PFSK-1 (cell line): ENCODE results near the gene MEGF6.

Experiments used
- FOXP2 ChIP-seq: optimal IDR thresholded peaks from 2 replicates; pipeline ENCODE3; 2011; ENCODE audit warnings: borderline replicate concordance, control low read depth, inconsistent platforms; ENCODE audit not compliant: insufficient read depth; ENCODE audit errors: extremely low read length, extremely low read depth
- POLR2AphosphoS5 ChIP-seq: IDR thresholded peaks from 2 replicates; pipeline ENCODE4 v1.6.1; 2012; ENCODE audit warnings: low read depth, mild to moderate bottlenecking, control low read depth, low read length, moderate library complexity
- REST ChIP-seq, 2 experiments: IDR thresholded peaks; 2 replicates each; pipeline versions ENCODE4 v1.6.1 to v1.8.0; 2011 to 2012; ENCODE audit warnings: low read depth in 2 of 2, low read length in 2 of 2, control low read depth in 1 of 2, inconsistent platforms in 1 of 2, mild to moderate bottlenecking in 1 of 2, moderate library complexity in 1 of 2; ENCODE audit not compliant: insufficient read depth in 1 of 2
- SIN3A ChIP-seq: IDR thresholded peaks from 2 replicates; pipeline ENCODE4 v1.6.1; 2012; ENCODE audit warnings: mild to moderate bottlenecking, low read length, moderate library complexity, borderline replicate concordance; ENCODE audit not compliant: insufficient read depth
- TAF1 ChIP-seq: IDR thresholded peaks from 2 replicates; pipeline ENCODE4 v1.6.1; 2012; ENCODE audit warnings: low read length, control low read depth, borderline replicate concordance; ENCODE audit not compliant: insufficient read depth

Gene MEGF6

DNA sequence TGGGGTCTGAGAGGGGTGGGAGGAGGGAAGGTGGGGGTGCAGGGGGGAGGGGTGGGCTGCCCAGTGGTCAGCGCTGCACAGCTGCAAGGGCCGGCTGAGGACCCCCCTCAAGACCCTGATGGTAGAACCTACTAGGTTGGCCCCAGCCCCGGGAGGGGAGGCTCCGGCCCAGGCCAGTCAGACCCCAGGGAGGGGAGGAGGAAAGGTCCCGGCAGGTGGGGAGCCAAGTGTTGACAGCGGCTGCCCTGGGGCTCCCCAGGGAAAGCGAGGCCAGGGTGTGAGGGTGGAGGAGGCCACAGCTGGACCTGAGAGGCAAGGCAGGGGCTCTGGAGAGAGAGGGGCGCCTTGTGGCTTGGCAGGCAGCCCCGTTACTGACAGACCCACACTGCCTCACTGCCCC lies 31.1 kb downstream of the MEGF6 start:
- TF ChIP-seq TAF1, result no peak
- no peak for TF ChIP-seq POLR2AphosphoS5
- TF ChIP-seq REST (IDR thresholded peaks at IDR 0.05; ENCODE audit: insufficient read depth in 1 of 2, low read depth in 2 of 2, low read length in 2 of 2), result no peak
- TF ChIP-seq SIN3A, result no peak

DNA sequence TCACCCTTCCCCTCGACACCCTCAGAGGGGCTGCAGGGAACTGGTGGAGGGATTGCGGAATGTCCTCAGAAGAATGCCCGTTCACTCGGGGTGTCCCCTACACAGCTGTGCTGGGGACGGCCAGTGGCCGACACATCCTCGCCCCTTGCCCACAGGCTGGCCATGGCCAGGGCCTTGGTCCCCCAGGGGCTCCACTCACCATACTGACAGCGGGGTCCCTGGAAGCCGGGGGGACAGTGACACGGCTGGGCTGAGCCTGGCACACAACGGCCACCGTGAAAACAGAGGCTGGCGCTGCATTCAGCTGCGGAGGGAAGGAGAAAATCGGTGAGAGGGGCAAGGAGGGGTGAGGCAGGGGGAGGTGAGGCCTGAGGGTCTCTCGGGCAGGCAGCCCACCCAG lies 31.7 kb downstream of the MEGF6 start:
- TF ChIP-seq REST (IDR thresholded peaks at IDR 0.05; ENCODE audit: insufficient read depth in 1 of 2, low read depth in 2 of 2, low read length in 2 of 2) (no peak), POLR2AphosphoS5 (no peak), TAF1 (no peak), FOXP2 (no peak), SIN3A (no peak)

DNA sequence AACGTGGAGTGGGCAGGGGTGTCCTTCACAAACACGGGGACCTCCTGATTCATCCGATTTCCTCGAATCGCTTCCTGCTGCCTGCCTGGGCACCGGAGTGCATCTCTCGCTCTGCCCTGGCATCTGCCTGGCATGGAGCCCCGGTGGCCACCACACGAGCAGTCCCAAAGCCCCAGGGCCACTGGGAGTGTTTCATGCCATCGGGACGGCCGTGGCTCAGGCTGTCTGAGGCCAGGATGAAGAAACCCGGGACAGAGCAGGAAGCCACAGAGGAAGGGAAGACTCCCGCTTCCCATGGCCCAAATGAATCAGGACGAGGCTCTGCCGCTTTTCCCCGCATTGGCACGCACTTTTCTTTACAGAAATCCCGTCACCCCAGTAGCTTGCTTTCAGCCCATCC lies 32.4 kb downstream of the MEGF6 start:
- no peak for TF ChIP-seq POLR2AphosphoS5
- TF ChIP-seq FOXP2, result no peak
- TF ChIP-seq TAF1, result no peak
- no peak for TF ChIP-seq REST (IDR thresholded peaks at IDR 0.05; ENCODE audit: insufficient read depth in 1 of 2, low read depth in 2 of 2, low read length in 2 of 2)
- no peak for TF ChIP-seq SIN3A

- TF ChIP-seq POLR2AphosphoS5 (no peak), FOXP2 (no peak), REST (IDR thresholded peaks at IDR 0.05; ENCODE audit: insufficient read depth in 1 of 2, low read depth in 2 of 2, low read length in 2 of 2) (no peak), SIN3A (no peak), TAF1 (no peak)
Observed at GRCh38 chr1:3578433-3578805, 32.9 kb downstream of the MEGF6 start.
